HepG2 (cell line): ENCODE measurements around the gene KCTD15. TPM values are rescaled to one million over a fixed set of nuclear protein-coding genes. Genes with fewer than 3 reads are reported as not detected.

Experiments
- ATM ChIP-seq: fragments of 450-650 bp; IDR thresholded peaks from 2 replicates; pipeline ENCODE4 v1.7.1; 2017; ENCODE audit warnings: mild to moderate bottlenecking, borderline replicate concordance
- BCL6 ChIP-seq: IDR thresholded peaks from 2 replicates; pipeline ENCODE4 v1.6.1; 2016; ENCODE audit warnings: missing genetic modification reagents, missing compliant biosample characterization
- CREB1 ChIP-seq, 2 experiments: fragments of 450-650 bp in 1 of 2; IDR thresholded peaks; 2 replicates each; pipeline ENCODE4 v1.6.1; 2016 to 2017; ENCODE audit warnings: control low read depth in 1 of 2, mild to moderate bottlenecking in 1 of 2, missing compliant biosample characterization in 1 of 2, missing genetic modification characterization in 1 of 2
- CREM ChIP-seq, 2 experiments: sonication (generic) in 1 of 2; formaldehyde crosslinking in 1 of 2; IDR thresholded peaks; 2 replicates each; pipeline versions ENCODE4 v1.4.0 to v1.6.1; 2016 to 2020; ENCODE audit warnings: antibody characterized with exemption in 1 of 2, mild to moderate bottlenecking in 1 of 2, missing genetic modification reagents in 1 of 2
- FLYWCH1 ChIP-seq: sonication (generic); formaldehyde crosslinking; IDR thresholded peaks from 2 replicates; pipeline ENCODE4 v1.8.1; 2023; ENCODE audit warnings: mild to moderate bottlenecking, missing genetic modification reagents
- GABPA ChIP-seq, 2 experiments: IDR thresholded peaks; 2 replicates each; pipeline ENCODE4 v1.6.1; 2011 to 2016; ENCODE audit warnings: low read depth in 2 of 2, low read length in 1 of 2, missing biosample characterization in 1 of 2, missing genetic modification characterization in 1 of 2
- HOXA3 ChIP-seq: sonication (generic); formaldehyde crosslinking; IDR thresholded peaks from 2 replicates; pipeline ENCODE4 v1.5.0; 2020; ENCODE audit warnings: missing genetic modification reagents
- LCORL ChIP-seq, 2 experiments: fragments of 450-650 bp in 1 of 2; sonication (generic) in 1 of 2; formaldehyde crosslinking in 1 of 2; IDR thresholded peaks; 2 replicates each; pipeline versions ENCODE4 v1.5.0 to v1.6.1; 2017 to 2020; ENCODE audit warnings: antibody characterized with exemption in 1 of 2, missing genetic modification reagents in 1 of 2
- MAFK ChIP-seq, 2 experiments: IDR thresholded peaks in 1 of 2; conservative IDR thresholded peaks in 1 of 2; 2 replicates each; pipeline ENCODE4 v1.6.1; 2011; ENCODE audit warnings: improper control_type of control experiment in 2 of 2, low read length in 2 of 2
- NFE2 ChIP-seq: sonication (generic); formaldehyde crosslinking; IDR thresholded peaks from 2 replicates; pipeline ENCODE4 v1.4.0; 2020; ENCODE audit warnings: missing genetic modification reagents
- RAD21 ChIP-seq: fragments of 450-650 bp; formaldehyde crosslinking; IDR thresholded peaks from 2 replicates; pipeline ENCODE4 v1.5.0; 2020; ENCODE audit warnings: mild to moderate bottlenecking
- RAD51 ChIP-seq: fragments of 450-650 bp; IDR thresholded peaks from 2 replicates; pipeline ENCODE4 v1.6.1; 2016; ENCODE audit warnings: borderline replicate concordance
- SKI ChIP-seq: fragments of 450-650 bp; IDR thresholded peaks from one replicate; pipeline ENCODE4 v1.6.1; 2018; ENCODE audit warnings: mild to moderate bottlenecking; ENCODE audit not compliant: partially characterized antibody
- SMARCE1 ChIP-seq: fragments of 450-650 bp; IDR thresholded peaks from 2 replicates; pipeline ENCODE4 v1.6.1; 2017; ENCODE audit warnings: borderline replicate concordance
- SRSF4 ChIP-seq: fragments of 200-400 bp; formaldehyde crosslinking; IDR thresholded peaks from one replicate; pipeline ENCODE4 v1.6.1; 2018; ENCODE audit warnings: mild to moderate bottlenecking, low read depth, low read length, moderate library complexity; ENCODE audit not compliant: poor library complexity, severe bottlenecking
- TBP ChIP-seq: sonication (generic); formaldehyde crosslinking; IDR thresholded peaks from 2 replicates; pipeline ENCODE4 v1.5.0; 2020; ENCODE audit warnings: missing genetic modification reagents
- TEAD3 ChIP-seq: optimal IDR thresholded peaks from 2 replicates; pipeline ENCODE3; 2016; ENCODE audit warnings: borderline replicate concordance
- THAP11 ChIP-seq: IDR thresholded peaks from 2 replicates; pipeline ENCODE4 v1.6.1; 2016; ENCODE audit warnings: missing biosample characterization, missing genetic modification reagents
- XRCC5 ChIP-seq: fragments of 200-400 bp; formaldehyde crosslinking; optimal IDR thresholded peaks from 2 replicates; pipeline ENCODE3; 2017; ENCODE audit warnings: mild to moderate bottlenecking, low read length
- ZBTB26 ChIP-seq: IDR thresholded peaks from 2 replicates; pipeline ENCODE4 v1.6.1; 2016; ENCODE audit warnings: missing compliant biosample characterization, missing genetic modification reagents, borderline replicate concordance
- ZEB1 ChIP-seq: IDR thresholded peaks from 2 replicates; pipeline ENCODE4 v1.6.1; 2012; ENCODE audit warnings: mild to moderate bottlenecking, low read depth, inconsistent platforms; ENCODE audit not compliant: insufficient replicate concordance
- ZMYM2 ChIP-seq: sonication (generic); formaldehyde crosslinking; IDR thresholded peaks from 2 replicates; pipeline ENCODE4 v1.8.0; 2022; ENCODE audit warnings: mild to moderate bottlenecking, missing genetic modification reagents
- ZNF160 ChIP-seq: sonication (generic); formaldehyde crosslinking; IDR thresholded peaks from 2 replicates; pipeline ENCODE4 v1.8.0; 2022; ENCODE audit warnings: mild to moderate bottlenecking, inconsistent platforms, missing genetic modification reagents
- ZNF225 ChIP-seq: sonication (generic); formaldehyde crosslinking; IDR thresholded peaks from 2 replicates; pipeline ENCODE4 v1.4.0; 2020; ENCODE audit warnings: mild to moderate bottlenecking, missing genetic modification reagents
- ZNF260 ChIP-seq: sonication (generic); formaldehyde crosslinking; IDR thresholded peaks from 2 replicates; pipeline ENCODE4 v1.4.0; 2020; ENCODE audit warnings: missing genetic modification reagents, low read depth, mild to moderate bottlenecking, borderline replicate concordance
- ZNF33B ChIP-seq: sonication (generic); formaldehyde crosslinking; IDR thresholded peaks from 2 replicates; pipeline ENCODE4 v1.5.1; 2020; ENCODE audit warnings: mild to moderate bottlenecking, missing genetic modification reagents
- ZNF430 ChIP-seq: sonication (generic); formaldehyde crosslinking; IDR thresholded peaks from 2 replicates; pipeline ENCODE4 v1.9.0; 2021; ENCODE audit warnings: mild to moderate bottlenecking, missing genetic modification reagents
- ZNF780A ChIP-seq: sonication (generic); formaldehyde crosslinking; IDR thresholded peaks from 2 replicates; pipeline ENCODE4 v1.8.0; 2022; ENCODE audit warnings: mild to moderate bottlenecking, missing genetic modification reagents, moderate library complexity
- ZNF83 ChIP-seq: sonication (generic); formaldehyde crosslinking; IDR thresholded peaks from 2 replicates; pipeline ENCODE4 v1.4.0; 2020; ENCODE audit warnings: missing genetic modification reagents, mild to moderate bottlenecking, borderline replicate concordance
- ZSCAN31 ChIP-seq: sonication (generic); formaldehyde crosslinking; IDR thresholded peaks from 2 replicates; pipeline ENCODE4 v1.5.0; 2020; ENCODE audit warnings: low read depth, mild to moderate bottlenecking, missing genetic modification reagents
- polyA plus RNA-seq, 8 experiments: library from polyadenylated mRNA; depleted of rRNA in 3 of 8; stranded (reverse) in 7 of 8; unstranded in 1 of 8; fragments of >200 nt; fragmentation: Illumina TruSeq in 4 of 8; extraction: Trizol in 4 of 8; gene quantifications; 2 replicates each; pipeline versions ENCODE4 v1.2.1 to v1.2.3, GENCODE V29; 2011 to 2016; ENCODE audit warnings: low read depth in 4 of 8, missing spikeins in 1 of 8, mixed read lengths in 1 of 8; ENCODE audit not compliant: insufficient read depth in 1 of 8
- total RNA-seq, 5 experiments: library from RNA; depleted of rRNA; stranded (reverse); fragments of >200 nt; fragmentation: Illumina TruSeq; extraction: Trizol; gene quantifications; 2 replicates each; pipeline ENCODE4 v1.2.3, GENCODE V29; 2016; ENCODE audit warnings: low read depth in 1 of 5

KCTD15 gene
- total and polyA plus RNA-seq, 2 of the 13 experiments (the other 11 are each of a cell fraction or from before 2014, with no cell fraction given): 13.2 to 16.7 TPM

GRCh38 chr19:33804021-33804799 is 7.5 kb downstream of the KCTD15 start (continued):
- peak; percentile 98 for TF ChIP-seq ZBTB26 (CRISPR knock-in tag)
- peak; percentile 58 for TF ChIP-seq XRCC5
- no peak for TF ChIP-seq ZNF260 (CRISPR knock-in tag)
- TF ChIP-seq BCL6: 0 out of 2 replicates have a peak, but pooled peaks have one; percentile 46
- no peak for TF ChIP-seq ZMYM2 (CRISPR knock-in tag)
- TF ChIP-seq ZNF225: no peak
- 0 out of 2 replicates have a peak, but pooled peaks have one; percentile 30 for TF ChIP-seq RAD21
- TF ChIP-seq THAP11 (CRISPR knock-in tag): peak; percentile 35; the same call in 1 of the 2 replicates
- TF ChIP-seq GABPA (IDR thresholded peaks at IDR 0.05; ENCODE audit: low read depth, low read length): no peak
- TF ChIP-seq GABPA (CRISPR knock-in tag; IDR thresholded peaks at IDR 0.05; ENCODE audit: low read depth): no peak
- TF ChIP-seq ATM: no peak
- TF ChIP-seq SKI: peak; percentile 77
- no peak for TF ChIP-seq FLYWCH1 (CRISPR knock-in tag)
- no peak for TF ChIP-seq SRSF4
- peak; percentile 72 to 90 for TF ChIP-seq MAFK (conservative IDR thresholded peaks at IDR 0.05 in 1 of 2, IDR thresholded peaks at IDR 0.05 in 1 of 2; ENCODE audit: low read length in 2 of 2)
- TF ChIP-seq TBP (CRISPR knock-in tag): no peak
- TF ChIP-seq NFE2: peak; percentile 89
- TF ChIP-seq LCORL (IDR thresholded peaks at IDR 0.05): no peak
- TF ChIP-seq LCORL (CRISPR knock-in tag; IDR thresholded peaks at IDR 0.05): 0 out of 2 replicates have a peak, but pooled peaks have one; percentile 18
- TF ChIP-seq CREB1 (IDR thresholded peaks at IDR 0.05): peak; percentile 84
- peak; percentile 60; the same call in 1 of the 2 replicates for TF ChIP-seq CREB1 (CRISPR knock-in tag; IDR thresholded peaks at IDR 0.05)
- peak; percentile 68 for TF ChIP-seq HOXA3
- TF ChIP-seq CREM (IDR thresholded peaks at IDR 0.05): peak; percentile 67
- TF ChIP-seq CREM (CRISPR knock-in tag; IDR thresholded peaks at IDR 0.05): no peak
- TF ChIP-seq SMARCE1: no peak
- TF ChIP-seq ZEB1: no peak
- TF ChIP-seq ZNF83 (CRISPR knock-in tag): no peak
- no peak for TF ChIP-seq ZNF780A (CRISPR knock-in tag)
- peak; percentile 92 for TF ChIP-seq TEAD3 (CRISPR knock-in tag)
- TF ChIP-seq ZNF33B (CRISPR knock-in tag): no peak
- no peak for TF ChIP-seq ZSCAN31 (CRISPR knock-in tag)
- TF ChIP-seq ZNF160: no peak
- TF ChIP-seq ZNF430 (CRISPR knock-in tag): no peak
- no peak for TF ChIP-seq RAD51
